ENCODE results near the gene NOL6. TPM values are rescaled to one million over a fixed set of nuclear protein-coding genes. Genes with fewer than 3 reads are reported as not detected.
"Not testable (repeated sequence)": the region's sequence is repeated elsewhere in the genome, so short reads cannot be mapped to it uniquely, and the experiment has no call there.

The NOL6 gene
- total and polyA plus RNA-seq, 2 experiments from 2014 or later: 25.0 to 58.4 TPM

- TF ChIP-seq ETS1 (IDR thresholded peaks at IDR 0.05) (no peak), NANOG (IDR thresholded peaks at IDR 0.05; ENCODE audit: borderline replicate concordance) (no peak)
These were observed 48.6 kb downstream of the NOL6 start (continued) for GRCh38 chr9:33425128-33425533.

- not testable (repeated sequence) for H3K27me3 ChIP-seq (ENCODE audit: insufficient read depth); H3K9me2 ChIP-seq (ENCODE audit: insufficient read depth); H4K20me1 ChIP-seq (replicated peaks; ENCODE audit: insufficient read depth); H3K4me2 ChIP-seq; H3K36me3 ChIP-seq (ENCODE audit: insufficient read depth); H3K4me1 ChIP-seq (ENCODE audit: insufficient read depth); H3F3A ChIP-seq (replicated peaks; ENCODE audit: low read depth); H3K27ac Mint-ChIP-seq; H2AFZ ChIP-seq; H3K4me3 Mint-ChIP-seq; H3K9me3 Mint-ChIP-seq; ATAC-seq; H3K79me2 ChIP-seq (replicated peaks; ENCODE audit: insufficient read depth); H3K27me3 Mint-ChIP-seq (ENCODE audit: insufficient read depth, low read depth, poor library complexity); H3K4me1 Mint-ChIP-seq; H3K27ac ChIP-seq (ENCODE audit: low read depth); H3K4me3 ChIP-seq; H3K36me3 Mint-ChIP-seq (ENCODE audit: low read depth); DNase-seq (ENCODE audit: low spot score)
These were observed 49.2 kb downstream of the NOL6 start for GRCh38 chr9:33424492-33424891.

GRCh38 chr9:33424043-33424442 is 49.7 kb downstream of the NOL6 start:
- not testable (repeated sequence) for H3K27me3 ChIP-seq (ENCODE audit: insufficient read depth); H3K79me2 ChIP-seq (replicated peaks; ENCODE audit: insufficient read depth); H3K36me3 Mint-ChIP-seq (ENCODE audit: low read depth); H3K36me3 ChIP-seq (ENCODE audit: insufficient read depth); H3K27me3 Mint-ChIP-seq (ENCODE audit: insufficient read depth, low read depth, poor library complexity); H3K4me2 ChIP-seq; H3K4me1 ChIP-seq (ENCODE audit: insufficient read depth); ATAC-seq; H3K4me1 Mint-ChIP-seq; H2AFZ ChIP-seq; H4K20me1 ChIP-seq (replicated peaks; ENCODE audit: insufficient read depth); H3K27ac ChIP-seq (ENCODE audit: low read depth); DNase-seq (ENCODE audit: low spot score); H3F3A ChIP-seq (replicated peaks; ENCODE audit: low read depth); H3K27ac Mint-ChIP-seq; H3K4me3 Mint-ChIP-seq; H3K4me3 ChIP-seq; H3K9me3 Mint-ChIP-seq; H3K9me2 ChIP-seq (ENCODE audit: insufficient read depth)

GRCh38 chr9:33419708-33420303 is 53.9 kb downstream of the NOL6 start:
- TF ChIP-seq EZH2 (IDR thresholded peaks at IDR 0.05; ENCODE audit: low read depth, unreplicated experiment): no peak
- TF ChIP-seq CTCF (conservative IDR thresholded peaks at IDR 0.05; ENCODE audit: low read depth in 2 of 2): no peak
- TF ChIP-seq CREB1 (CRISPR knock-in tag; IDR thresholded peaks at IDR 0.05; ENCODE audit: low read depth): no peak
- H3K4me3 ChIP-seq: no peak overlapping the region
- no peaks in the 10 kb centered on the region for H3F3A ChIP-seq (replicated peaks; ENCODE audit: low read depth)
- ATAC-seq (no peak), DNase-seq (ENCODE audit: low spot score) (no peak)
- no peaks in the 10 kb centered on the region for H3K36me3 Mint-ChIP-seq (ENCODE audit: low read depth)
- H3K27ac Mint-ChIP-seq: no peak overlapping the region
- no peaks in the 10 kb centered on the region for H3K9me2 ChIP-seq (ENCODE audit: insufficient read depth)
- no peak overlapping the region for H3K4me3 Mint-ChIP-seq
- H3K79me2 ChIP-seq (replicated peaks; ENCODE audit: insufficient read depth): no peaks in the 10 kb centered on the region
- H4K20me1 ChIP-seq (replicated peaks; ENCODE audit: insufficient read depth): no peaks in the 10 kb centered on the region
- H3K4me1 ChIP-seq (ENCODE audit: insufficient read depth): no peaks in the 10 kb centered on the region
- no peak overlapping the region for H2AFZ ChIP-seq
- H3K9me3 Mint-ChIP-seq: peaks cover 3% of the 10 kb centered on the region; the same call in 2 of the 3 replicates
- no peaks in the 10 kb centered on the region for H3K27me3 ChIP-seq (ENCODE audit: insufficient read depth)
- H3K27ac ChIP-seq (ENCODE audit: low read depth): no peak overlapping the region
- no peak overlapping the region for H3K4me2 ChIP-seq
- no peaks in the 10 kb centered on the region for H3K36me3 ChIP-seq (ENCODE audit: insufficient read depth)
- H3K27me3 Mint-ChIP-seq (ENCODE audit: insufficient read depth, low read depth, poor library complexity): peaks cover 5% of the 10 kb centered on the region
- H3K4me1 Mint-ChIP-seq: peaks cover 6% of the 10 kb centered on the region

All from GM23338 (cell line).